Hematopoietic multipotent progenitor cell (in vitro differentiated cells): ENCODE results near the gene EIF1AD. TPM values are rescaled to one million over a fixed set of nuclear protein-coding genes. Genes with fewer than 3 reads are reported as not detected.
"Not testable (repeated sequence)": the region's sequence is repeated elsewhere in the genome, so short reads cannot be mapped to it uniquely, and the experiment has no call there.

Source experiments
- DNase-seq, 3 donors: peaks; one replicate each; pipeline ENCODE4 v3.0.0-alpha.2; 2011 to 2015; ENCODE audit warnings: low read depth in 2 of 3, low spot score in 2 of 3
- total RNA-seq: library from RNA; depleted of rRNA; stranded (reverse); fragments of >200 nt; gene quantifications from one replicate; pipeline ENCODE4 v1.2.3, GENCODE V29; 2012

Gene EIF1AD
- total RNA-seq: 22.6 TPM

GRCh38 chr11:66001942-66002647, at the start of gene EIF1AD, which contains the start of gene BANF1:
Gene EIF1AD (minus strand): TSS chr11:66002157. CDS start chr11:66000389, 1,768 bp downstream.
Gene BANF1 (plus strand): TSS chr11:66002503. CDS start chr11:66003251, 748 bp downstream.
- peak; percentile 87 to 98 (median 98) for DNase-seq

GRCh38 chr11:66051371-66051765, 49.4 kb upstream of the EIF1AD start:
- peak in 1 of 3 donors; percentile 10 for DNase-seq

GRCh38 chr11:66050581-66051231, 48.7 kb upstream of the EIF1AD start:
- no peak for DNase-seq

GRCh38 chr11:66048547-66049323, 46.8 kb upstream of the EIF1AD start, which contains the start of gene GAL3ST3:
Gene GAL3ST3 (minus strand): TSS chr11:66049161. CDS start chr11:66045415, 3,746 bp downstream.
- DNase-seq: peak in 1 of 3 donors; percentile 37

- no peak for DNase-seq
These were observed 45.8 kb upstream of the EIF1AD start for GRCh38 chr11:66047541-66048365.

- DNase-seq: no peak
These were observed 44.9 kb upstream of the EIF1AD start for GRCh38 chr11:66046901-66047300.

- peak; percentile 68 to 89 (median 85) for DNase-seq
These were observed 43.3 kb upstream of the EIF1AD start for GRCh38 chr11:66045177-66045639.

- DNase-seq: no peak
These were observed 42.8 kb upstream of the EIF1AD start for GRCh38 chr11:66044757-66045156.

GRCh38 chr11:66042996-66043906, 41.3 kb upstream of the EIF1AD start:
- no peak for DNase-seq

GRCh38 chr11:66042227-66042995, 40.5 kb upstream of the EIF1AD start:
- DNase-seq: no peak

GRCh38 chr11:66039765-66040164, 37.8 kb upstream of the EIF1AD start:
- DNase-seq: no peak

GRCh38 chr11:66037327-66037726, 35.4 kb upstream of the EIF1AD start:
- no peak for DNase-seq

- no peak for DNase-seq
These were observed 34.4 kb upstream of the EIF1AD start for GRCh38 chr11:66036334-66036710.

GRCh38 chr11:66035653-66036333, 33.8 kb upstream of the EIF1AD start:
- no peak for DNase-seq

- DNase-seq: no peak
These were observed 31.2 kb upstream of the EIF1AD start for GRCh38 chr11:66032957-66033735.

- DNase-seq: no peak
These were observed 24.1 kb upstream of the EIF1AD start, which contains the start of gene CATSPER1 for GRCh38 chr11:66026017-66026529. Gene CATSPER1 (minus strand): TSS chr11:66026479. CDS start chr11:66026379, 100 bp downstream.

- DNase-seq: not testable (repeated sequence)
These were observed 21.2 kb upstream of the EIF1AD start for GRCh38 chr11:66023186-66023440.
